Activated CD8-positive, alpha-beta memory T cell treated with anti-CD3 and anti-CD28 coated beads, Interleukin-2, amount 50 U/mL, for 1 hour (primary cell): ENCODE data around the gene MLLT10.
"Not testable (repeated sequence)": the region's sequence is repeated elsewhere in the genome, so short reads cannot be mapped to it uniquely, and the experiment has no call there.

Source experiments
- DNase-seq: peaks from one replicate; pipeline ENCODE4 v3.0.0-alpha.2; 2020; ENCODE audit errors: extremely low read depth

The MLLT10 gene

GRCh38 chr10:21581421-21581834 is 47.4 kb downstream of the MLLT10 start:
- not testable (repeated sequence) for DNase-seq

- DNase-seq: no peak
Observed at GRCh38 chr10:21584834-21585530, 51.0 kb downstream of the MLLT10 start.

- no peak for DNase-seq
Observed at GRCh38 chr10:21587391-21587790, 53.4 kb downstream of the MLLT10 start.

- not testable (repeated sequence) for DNase-seq
Observed at GRCh38 chr10:21588159-21588558, 54.1 kb downstream of the MLLT10 start.

- DNase-seq: no peak
Observed at GRCh38 chr10:21593986-21594385, 60.0 kb downstream of the MLLT10 start.

GRCh38 chr10:21599582-21599981 is 65.5 kb downstream of the MLLT10 start:
- no peak for DNase-seq

GRCh38 chr10:21600804-21601433 is 66.9 kb downstream of the MLLT10 start:
- no peak for DNase-seq

GRCh38 chr10:21602313-21602712 is 68.3 kb downstream of the MLLT10 start:
- no peak for DNase-seq

GRCh38 chr10:21603721-21604120 is 69.7 kb downstream of the MLLT10 start:
- no peak for DNase-seq

GRCh38 chr10:21604651-21605050 is 70.6 kb downstream of the MLLT10 start:
- DNase-seq: no peak

- no peak for DNase-seq
Observed at GRCh38 chr10:21607907-21608306, 73.9 kb downstream of the MLLT10 start.

- no peak for DNase-seq
Observed at GRCh38 chr10:21614000-21614399, 80.0 kb downstream of the MLLT10 start.

GRCh38 chr10:21617267-21617666 is 83.2 kb downstream of the MLLT10 start:
- no peak for DNase-seq

- no peak for DNase-seq
Observed at GRCh38 chr10:21623291-21623690, 89.3 kb downstream of the MLLT10 start.

- not testable (repeated sequence) for DNase-seq
Observed at GRCh38 chr10:21624421-21624820, 90.4 kb downstream of the MLLT10 start.

- DNase-seq: no peak
Observed at GRCh38 chr10:21624951-21625350, 90.9 kb downstream of the MLLT10 start.

- no peak for DNase-seq
Observed at GRCh38 chr10:21625623-21626229, 91.7 kb downstream of the MLLT10 start.

GRCh38 chr10:21626457-21627161 is 92.6 kb downstream of the MLLT10 start:
- no peak for DNase-seq

GRCh38 chr10:21627331-21627730 is 93.3 kb downstream of the MLLT10 start:
- no peak for DNase-seq

GRCh38 chr10:21628023-21628422 is 94.0 kb downstream of the MLLT10 start:
- no peak for DNase-seq

GRCh38 chr10:21628645-21629044 is 94.6 kb downstream of the MLLT10 start:
- not testable (repeated sequence) for DNase-seq

GRCh38 chr10:21634599-21635365 is 100.8 kb downstream of the MLLT10 start:
- no peak for DNase-seq
